ENCODE results near the gene RMI2.

- TF ChIP-seq EP300 (IDR thresholded peaks at IDR 0.05) = no peak
- no peak for TF ChIP-seq CTCF (IDR thresholded peaks at IDR 0.05)
These were observed 34.7 kb upstream of the RMI2 start for GRCh38 chr16:11310634-11310977.
